Activated CD8-positive, alpha-beta memory T cell treated with anti-CD3 and anti-CD28 coated beads for 36 hours (primary cell): ENCODE data around the gene LEPROT. TPM values are rescaled to one million over a fixed set of nuclear protein-coding genes. Genes with fewer than 3 reads are reported as not detected.
"Not testable (repeated sequence)": the region's sequence is repeated elsewhere in the genome, so short reads cannot be mapped to it uniquely, and the experiment has no call there.

Experiments
- CTCF ChIA-PET: fragments of 350-600 bp; sonication (Branson Sonifier 250); formaldehyde crosslinking; loops from one replicate; lab custom pipeline; 2021; ENCODE audit warnings: antibody characterized with exemption; lab: Charles Lee
- POLR2A ChIA-PET: fragments of 350-600 bp; sonication (Branson Sonifier 250); formaldehyde crosslinking; loops from one replicate; lab custom pipeline; 2021; ENCODE audit warnings: antibody characterized with exemption; lab: Charles Lee
- total RNA-seq, 2 experiments: library from RNA; stranded (reverse); gene quantifications; one replicate each; pipeline ENCODE4 v1.2.3, GENCODE V29; 2021

LEPROT gene
- total RNA-seq, 2 experiments from 2014 or later = 17.9 to 20.9 TPM

DNA sequence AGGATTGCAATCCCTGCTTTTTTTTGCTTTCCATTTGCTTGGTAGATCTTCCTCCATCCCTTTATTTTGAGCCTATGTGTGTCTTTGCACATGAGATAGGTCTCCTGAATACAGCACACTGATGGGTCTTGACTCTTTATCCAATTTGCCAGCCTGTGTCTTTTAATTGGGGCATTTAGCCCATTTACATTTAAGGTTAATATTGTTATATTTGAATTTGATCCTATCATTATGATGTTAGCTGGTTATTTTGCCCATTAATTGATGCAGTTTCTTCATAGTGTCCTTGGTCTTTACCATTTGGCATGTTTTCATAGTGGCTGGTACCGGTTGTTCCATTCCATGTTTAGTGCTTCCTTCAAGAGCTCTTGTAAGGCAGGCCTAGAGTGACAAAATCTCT is 45.4 kb downstream of the LEPROT start:
- CTCF ChIA-PET, POLR2A ChIA-PET: not testable (repeated sequence)

DNA sequence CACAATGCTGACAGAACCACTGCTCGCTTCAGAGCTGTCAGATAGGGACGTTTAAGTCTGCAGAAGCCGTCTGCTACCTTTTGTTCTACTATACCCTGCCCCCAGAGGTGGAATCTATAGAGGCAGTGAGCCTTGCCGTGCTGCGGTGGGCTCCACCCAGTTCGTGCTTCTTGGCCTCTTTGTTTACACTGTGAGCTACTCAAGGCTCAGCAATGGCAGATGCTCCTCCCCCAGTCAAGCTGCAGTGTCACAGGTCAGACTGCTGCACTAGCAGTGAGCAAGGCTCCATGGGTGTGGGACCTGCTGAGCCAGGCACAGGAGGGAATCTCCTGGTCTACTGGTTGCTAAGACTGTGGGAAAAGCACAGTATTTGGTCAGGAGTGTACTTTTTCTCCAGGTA is 47.1 kb downstream of the LEPROT start:
- ChIA-PET CTCF (no interaction called here), POLR2A (no interaction called here)

DNA sequence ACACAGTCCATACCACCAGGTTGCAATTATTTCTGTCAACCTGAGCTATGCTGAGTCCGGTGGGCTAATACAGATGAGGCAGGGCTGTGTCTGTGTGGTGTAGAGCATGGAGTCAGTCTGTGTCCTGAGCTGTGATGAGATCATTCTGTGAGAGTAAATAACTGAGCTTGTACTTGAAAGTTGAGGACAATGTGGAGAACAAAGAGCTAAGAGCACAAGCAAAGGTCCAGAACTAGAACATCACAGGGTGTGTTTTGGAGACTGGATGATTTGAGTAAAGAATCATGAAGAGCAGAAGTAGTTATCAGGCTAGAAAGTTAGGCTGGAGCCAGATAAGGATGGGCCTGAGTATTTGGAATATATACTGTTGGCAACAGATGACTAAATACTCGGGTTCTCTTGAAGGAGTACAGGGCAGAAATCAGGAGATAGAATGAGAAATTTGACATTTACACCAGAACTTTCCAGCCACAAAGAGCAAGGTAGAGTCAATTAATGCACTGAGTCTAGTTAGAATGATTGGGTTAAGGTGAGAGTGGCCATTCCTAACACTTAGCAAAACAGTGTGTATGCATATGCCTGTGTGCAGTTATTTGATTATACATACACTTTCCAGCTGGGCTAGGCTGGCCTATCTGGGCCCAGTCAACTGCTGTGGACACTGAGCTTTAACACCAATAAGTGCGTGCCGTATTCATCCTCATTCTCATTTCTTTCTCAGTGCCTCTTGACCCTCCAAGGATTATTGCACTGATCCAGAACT is 48.8 kb downstream of the LEPROT start:
- POLR2A ChIA-PET = no interaction called here
- CTCF ChIA-PET = no interaction called here

DNA sequence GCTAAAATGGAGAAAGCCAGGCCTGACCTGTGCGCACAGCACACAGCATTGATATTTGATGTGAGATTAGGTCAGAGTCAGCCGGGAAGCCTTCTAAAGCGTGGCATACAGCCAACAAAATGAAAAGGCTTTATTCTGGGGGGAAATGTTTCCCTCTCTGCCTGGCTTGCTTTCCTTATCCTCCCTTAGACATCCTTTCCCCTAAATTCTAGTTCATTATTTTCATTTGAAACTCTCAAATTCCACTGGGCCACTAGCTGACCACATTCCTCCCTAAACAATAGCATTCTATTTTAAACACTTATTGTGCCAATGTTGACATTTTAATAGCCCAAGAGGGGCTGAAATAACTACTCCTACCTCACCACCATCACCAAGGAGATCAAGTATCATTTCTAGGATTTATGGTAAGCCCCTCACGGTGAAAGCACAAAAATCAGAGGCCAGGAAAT is 49.4 kb downstream of the LEPROT start:
- ChIA-PET CTCF (no interaction called here), POLR2A (no interaction called here)

DNA sequence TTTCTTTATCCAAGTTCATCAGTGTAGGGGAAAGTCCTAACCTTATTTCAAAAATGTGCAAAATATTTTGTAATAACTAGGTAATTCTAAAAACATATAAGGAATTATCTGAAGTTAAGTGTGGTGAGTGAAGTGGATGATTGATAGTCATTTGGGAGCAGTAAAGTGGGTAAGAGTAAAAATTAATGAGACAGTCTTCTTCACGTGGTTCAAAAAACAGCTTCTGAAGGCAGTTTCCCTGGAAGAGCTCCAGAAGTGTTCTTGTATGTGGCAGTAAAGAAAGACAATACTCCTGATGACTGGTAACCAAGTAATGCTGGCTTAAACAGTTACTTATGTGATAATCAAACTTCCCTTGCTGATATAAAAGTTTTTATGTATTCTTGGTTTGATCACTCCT is 50.3 kb downstream of the LEPROT start:
- ChIA-PET POLR2A (no interaction called here), CTCF (no interaction called here)

DNA sequence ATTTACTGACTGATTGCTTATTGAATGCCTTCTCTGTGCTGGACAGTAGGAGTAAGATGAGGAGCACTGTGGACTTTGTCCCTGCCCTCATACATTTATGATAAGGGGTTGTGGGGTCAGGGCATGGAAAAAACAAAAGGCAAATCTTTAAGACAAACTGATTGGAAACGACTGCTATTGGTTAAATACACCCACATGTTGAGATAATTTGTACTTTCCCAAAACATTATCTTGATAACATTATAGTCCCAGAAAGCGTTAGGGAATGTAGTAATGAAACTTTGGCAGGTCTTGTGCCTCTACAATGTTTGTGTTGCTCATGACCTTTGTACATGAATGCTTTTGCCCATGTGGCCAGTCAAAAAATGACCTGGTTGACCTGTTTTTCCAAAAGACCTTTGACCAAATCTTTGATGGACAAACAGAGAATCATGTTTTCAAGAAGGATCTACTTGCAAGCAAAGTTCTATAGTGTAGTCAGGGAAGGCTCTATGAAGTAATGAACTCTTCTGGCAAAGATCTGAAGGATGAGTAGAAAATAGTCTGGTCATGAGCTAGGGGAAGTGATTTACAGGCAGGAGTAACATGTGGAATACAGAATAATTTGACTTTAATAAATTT is 50.9 kb downstream of the LEPROT start:
- CTCF ChIA-PET = no interaction called here
- POLR2A ChIA-PET = no interaction called here

DNA sequence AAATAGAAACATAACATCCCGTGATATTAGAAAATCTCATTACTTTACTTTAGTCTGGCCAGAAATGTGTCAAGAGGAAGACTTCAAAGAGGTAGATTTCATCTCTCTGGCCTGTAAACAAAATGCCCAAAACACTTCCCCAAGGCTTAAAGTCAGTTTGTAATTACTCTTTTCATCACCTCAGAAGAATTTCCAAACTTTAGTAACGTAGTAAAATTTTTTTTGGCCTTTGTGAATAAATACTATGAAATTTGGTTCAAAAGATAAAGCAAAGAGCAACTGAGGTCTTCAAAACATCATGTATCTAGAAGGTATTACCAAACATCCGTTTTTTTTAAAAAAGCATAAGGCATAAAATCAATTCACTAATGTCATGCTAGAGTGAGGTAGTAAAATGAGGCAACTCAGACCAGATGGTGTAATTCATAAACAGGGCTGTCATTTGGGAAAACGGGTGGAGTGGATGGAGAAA is 51.4 kb downstream of the LEPROT start:
- ChIA-PET POLR2A (no interaction called here), CTCF (no interaction called here)

DNA sequence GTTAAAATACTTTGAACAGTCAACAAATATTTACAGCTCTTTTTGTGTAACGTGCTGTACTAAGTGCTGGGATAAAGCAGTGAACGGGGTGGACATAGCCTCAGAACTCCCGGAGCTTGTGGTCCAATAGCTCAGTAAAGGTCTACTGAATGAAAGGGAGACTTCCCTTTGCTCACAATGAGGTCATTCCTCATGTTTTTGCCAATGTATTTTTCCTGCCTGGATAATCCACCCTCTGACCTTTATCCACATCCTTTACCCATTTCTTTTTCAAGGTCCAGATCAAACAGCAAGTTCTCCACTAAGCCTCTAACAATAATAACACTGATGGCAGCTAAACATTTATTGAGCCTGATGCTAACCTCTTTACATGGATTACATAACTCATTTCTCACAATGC is 55.9 kb downstream of the LEPROT start:
- CTCF ChIA-PET = no interaction called here
- POLR2A ChIA-PET = no interaction called here

DNA sequence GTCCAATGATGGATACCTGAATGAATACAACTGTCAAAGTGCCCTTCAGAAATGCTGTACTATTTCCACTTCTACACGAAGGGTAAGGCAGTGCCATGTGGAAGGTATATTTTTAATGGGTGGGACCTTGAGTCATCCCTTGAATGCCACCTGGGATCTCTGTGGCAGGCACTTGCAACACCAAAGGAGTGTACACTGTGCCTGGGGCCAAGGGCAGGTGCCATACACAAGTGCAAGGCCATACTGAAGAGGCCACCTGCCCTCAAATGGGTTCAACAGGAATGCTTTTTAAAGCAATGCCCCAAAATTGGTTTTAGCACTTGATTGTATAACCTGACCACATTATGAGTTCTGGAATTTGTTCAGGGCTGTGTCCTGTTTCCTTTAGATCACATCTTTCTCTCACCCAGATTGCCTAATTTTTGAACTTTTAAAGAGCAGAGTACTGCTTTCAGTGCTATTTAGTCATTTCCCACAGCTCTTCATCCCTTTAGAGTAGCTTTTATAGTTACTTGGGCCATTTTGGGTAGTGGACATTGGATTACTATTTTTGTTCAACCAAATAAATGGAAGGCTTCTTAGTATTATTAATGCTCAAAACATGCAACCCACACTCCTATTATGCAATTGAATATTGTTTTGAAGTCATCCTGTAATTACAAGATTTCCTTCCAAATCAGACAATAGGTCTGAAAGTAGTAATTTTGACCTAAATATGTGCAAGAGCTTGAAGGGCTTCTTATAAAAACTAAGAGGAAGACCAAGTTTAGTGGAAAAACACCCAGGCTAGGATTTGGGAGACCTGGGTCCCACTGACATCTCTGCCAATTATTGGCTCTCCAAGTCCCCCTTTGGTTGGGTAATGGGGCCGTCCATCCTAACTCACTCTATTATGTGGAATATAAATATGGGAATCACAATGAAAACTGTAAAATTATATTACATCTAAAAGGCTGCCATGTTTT is 57.2 kb downstream of the LEPROT start:
- POLR2A ChIA-PET = no interaction called here

DNA sequence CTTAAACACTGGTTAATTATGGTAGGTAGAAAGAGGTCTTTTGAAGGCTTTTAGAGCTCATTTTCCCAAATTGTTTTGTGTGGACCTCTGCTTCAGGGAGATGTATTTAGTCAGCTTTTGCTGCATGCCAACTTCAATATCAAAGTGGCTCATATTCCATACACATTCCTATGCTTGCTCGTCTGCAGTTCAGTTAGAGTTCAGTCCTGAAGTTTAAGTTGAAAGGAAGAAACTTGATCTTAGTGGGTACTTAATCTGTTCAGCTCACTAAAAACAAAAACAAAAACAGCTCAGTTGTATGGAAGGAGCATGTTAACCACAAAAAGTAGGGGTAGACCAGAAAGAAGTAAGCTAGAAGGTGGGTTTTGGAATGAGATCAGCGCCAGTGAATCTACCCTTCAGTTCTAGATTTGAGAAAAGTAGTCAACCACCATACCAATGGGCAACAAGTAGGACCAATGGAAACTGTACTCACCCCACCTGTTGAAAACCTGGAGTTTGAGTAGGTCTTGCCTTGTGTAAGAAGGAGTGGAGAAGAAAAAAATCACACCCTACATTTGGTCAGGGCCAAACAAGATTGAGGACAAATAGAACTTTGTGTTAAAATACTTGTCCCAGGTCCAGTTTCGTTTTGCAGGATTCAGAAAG is 58.0 kb downstream of the LEPROT start:
- CTCF ChIA-PET = no interaction called here
- POLR2A ChIA-PET = no interaction called here

More for the DNA sequence above, 57.2 kb downstream of the LEPROT start:
- CTCF ChIA-PET = no interaction called here

DNA sequence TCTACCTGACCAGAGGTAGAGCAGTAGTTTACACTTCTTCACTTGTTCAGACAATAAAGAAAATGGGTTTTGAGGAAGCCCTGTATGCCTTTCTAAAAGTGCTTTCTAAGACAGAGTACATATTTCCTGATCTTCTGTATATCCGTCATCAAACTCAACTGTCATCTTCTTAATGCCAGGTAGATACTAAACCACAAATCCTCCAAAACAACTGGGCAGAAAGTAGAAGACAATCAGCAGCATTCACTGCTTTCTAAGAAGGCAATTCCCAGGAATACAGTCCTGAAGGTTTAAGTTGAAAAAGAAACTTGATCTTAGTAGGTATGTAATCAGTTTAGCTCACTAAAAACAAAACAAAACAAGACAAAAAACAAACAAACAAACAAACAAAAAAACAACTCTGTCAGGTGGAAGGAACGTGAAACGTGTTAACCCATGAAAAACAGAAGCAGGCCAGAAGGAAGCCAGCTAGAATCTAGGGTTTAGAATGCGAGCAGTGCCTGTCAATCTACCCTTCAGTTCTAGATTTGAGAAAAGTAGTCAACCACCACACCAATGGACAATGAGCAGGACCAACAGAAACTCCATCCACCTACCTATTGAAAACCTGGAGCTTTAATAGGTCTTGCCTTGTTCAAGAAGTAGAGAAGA is 59.2 kb downstream of the LEPROT start:
- ChIA-PET POLR2A (interaction anchor here (0.6 kb wide), 1 partner anchor 895 kb away, joined by 5 read pairs; no protein-coding TSS in a partner anchor), CTCF (interaction anchor here (0.6 kb wide), 1 partner anchor 23 kb away, joined by 3 read pairs; no protein-coding TSS in a partner anchor)

DNA sequence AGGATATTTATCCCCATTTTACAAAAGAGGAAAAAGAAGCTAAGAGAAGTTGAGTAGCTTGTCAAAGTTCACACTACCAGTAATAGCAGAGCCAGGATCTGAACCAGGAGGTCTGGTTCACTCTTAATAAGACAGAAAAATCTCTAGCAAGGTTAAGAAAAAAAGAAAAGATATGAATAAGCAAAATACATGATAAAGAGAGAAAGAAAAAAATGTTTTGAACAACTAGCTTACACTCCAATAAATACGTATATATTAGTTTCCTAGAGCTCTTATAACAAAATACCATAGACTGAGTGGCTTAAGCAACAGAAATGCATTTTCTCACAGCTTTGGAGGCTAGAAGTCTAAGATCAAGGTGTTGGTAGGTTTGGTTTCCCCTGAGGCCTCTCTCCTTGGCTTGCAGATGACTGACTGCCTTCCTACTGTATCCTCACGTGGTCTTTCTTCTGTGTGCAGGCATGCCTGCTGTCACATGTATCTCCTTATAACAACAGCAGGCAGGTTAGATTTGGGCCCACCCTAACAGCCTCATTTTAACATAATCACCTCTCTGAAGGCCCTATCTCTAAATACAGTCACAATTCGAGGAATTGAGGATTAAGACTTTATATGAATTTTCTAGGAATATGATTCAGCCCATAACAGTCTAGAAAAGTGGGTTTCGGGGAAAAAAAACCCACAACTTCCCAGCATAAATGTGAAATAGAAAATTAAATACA is 60.4 kb downstream of the LEPROT start:
- ChIA-PET CTCF (interaction anchor here (0.5 kb wide), 1 partner anchor 251 kb away, joined by 3 read pairs; no protein-coding TSS in a partner anchor), POLR2A (no interaction called here)

DNA sequence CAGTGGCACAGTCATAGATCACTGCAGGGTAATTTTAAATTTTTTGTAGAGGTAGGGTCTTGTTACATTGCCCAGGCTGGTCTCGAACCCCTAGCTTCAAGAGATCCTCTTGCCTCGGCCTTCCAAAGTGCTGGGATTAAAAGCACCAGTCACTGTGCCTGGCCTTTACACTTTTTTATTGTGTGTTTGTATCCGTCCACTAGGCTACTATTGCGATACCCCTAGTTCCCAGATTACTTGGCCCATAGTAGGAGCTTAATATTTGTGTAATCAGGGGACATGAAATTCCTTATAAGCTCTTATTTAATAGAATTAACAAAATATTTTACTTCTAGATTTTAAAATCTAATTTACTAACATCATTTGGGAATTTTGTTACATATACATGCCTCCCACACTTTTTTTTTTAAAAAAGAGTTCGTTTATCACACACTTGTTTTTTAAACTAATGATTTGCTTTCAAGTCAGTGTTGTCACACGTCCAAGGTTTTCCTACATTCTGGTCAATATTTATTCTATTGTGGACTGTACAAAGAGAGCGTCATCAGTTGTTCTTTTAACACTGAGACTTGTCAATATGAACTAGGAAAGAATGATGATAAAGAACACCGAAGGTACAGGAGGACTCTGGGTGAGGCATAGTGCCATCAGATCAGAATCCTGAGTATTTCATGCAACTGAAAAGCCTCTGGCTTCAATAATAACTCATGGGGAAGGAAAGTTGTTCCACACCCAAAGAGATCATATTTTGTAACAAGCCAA is 63.7 kb downstream of the LEPROT start:
- ChIA-PET POLR2A (no interaction called here), CTCF (no interaction called here)

Other genes with a start within 250 kb of the LEPROT start
- 1 to 10 TPM; 4.8 to 5.6 TPM for gene DNAJC6, start 111.1 kb upstream of the LEPROT start, total RNA-seq
- gene LEPR, start within 50 bp of the LEPROT start, total RNA-seq = 1 to 10 TPM; 1.2 to 1.3 TPM